OCI-LY1 (cell line): ENCODE data around the gene DUSP5.

Experiments used
- H2AFZ ChIP-seq: fragments of 200-600 bp; sonication (generic), shearing (Covaris generic); 2 replicates; pipeline ENCODE4 v1.6.0; 2014; ENCODE audit warnings: antibody characterized with exemption, mild to moderate bottlenecking, low read length
- H3F3A ChIP-seq: fragments of 200-600 bp; sonication (generic), shearing (Covaris generic); 2 replicates; pipeline ENCODE4 v1.6.0; 2014; ENCODE audit warnings: mild to moderate bottlenecking, antibody characterized with exemption, low read length, moderate library complexity; ENCODE audit not compliant: insufficient read depth
- H3K27ac ChIP-seq: fragments of 200-600 bp; sonication (generic); 2 replicates; pipeline ENCODE4 v1.5.1; 2014; ENCODE audit warnings: low read length, mixed run types, mild to moderate bottlenecking, low read depth; ENCODE audit not compliant: poor library complexity, severe bottlenecking
- H3K27me3 ChIP-seq: fragments of 200-600 bp; sonication (generic); 2 replicates; pipeline ENCODE4 v1.6.0; 2014; ENCODE audit warnings: antibody characterized with exemption, mild to moderate bottlenecking, low read length, moderate library complexity; ENCODE audit not compliant: insufficient read depth
- H3K36me3 ChIP-seq: fragments of 200-600 bp; sonication (generic); 2 replicates; pipeline ENCODE4 v1.6.1; 2014; ENCODE audit warnings: mild to moderate bottlenecking, antibody characterized with exemption, low read length, moderate library complexity, mixed read lengths; ENCODE audit not compliant: insufficient read depth
- H3K4me1 ChIP-seq: fragments of 200-600 bp; sonication (generic); 2 replicates; pipeline ENCODE4 v1.5.1; 2014; ENCODE audit warnings: mild to moderate bottlenecking, low read length, moderate library complexity; ENCODE audit not compliant: insufficient read depth, severe bottlenecking
- H3K4me2 ChIP-seq: fragments of 200-600 bp; sonication (generic), shearing (Covaris generic); 2 replicates; pipeline ENCODE4 v1.6.1; 2014; ENCODE audit warnings: low read length
- H3K4me3 ChIP-seq: fragments of 200-600 bp; sonication (generic); 2 replicates; pipeline ENCODE4 v1.5.1; 2014; ENCODE audit warnings: low read length, low read depth, mild to moderate bottlenecking, mixed read lengths; ENCODE audit not compliant: poor library complexity, severe bottlenecking
- H3K79me2 ChIP-seq: fragments of 200-600 bp; shearing (Covaris generic); 2 replicates; pipeline ENCODE4 v1.6.1; 2016; ENCODE audit warnings: mixed run types, low read length, mixed read lengths; ENCODE audit not compliant: insufficient read depth
- H3K9ac ChIP-seq: fragments of 200-600 bp; sonication (generic), shearing (Covaris generic); 2 replicates; pipeline ENCODE4 v1.6.1; 2014; ENCODE audit warnings: mild to moderate bottlenecking, low read length, mixed read lengths
- H3K9me2 ChIP-seq: fragments of 200-600 bp; sonication (generic), shearing (Covaris generic); 2 replicates; pipeline ENCODE4 v1.6.1; 2014; ENCODE audit warnings: low read depth, mild to moderate bottlenecking, low read length, mixed read lengths
- H3K9me3 ChIP-seq: fragments of 200-600 bp; shearing (Covaris generic); 2 replicates; pipeline ENCODE4 v1.6.1; 2014; ENCODE audit warnings: low read length, mixed read lengths
- H4K20me1 ChIP-seq: fragments of 200-600 bp; sonication (generic), shearing (Covaris generic); 2 replicates; pipeline ENCODE4 v1.6.0; 2016; ENCODE audit warnings: mild to moderate bottlenecking, low read length; ENCODE audit not compliant: insufficient read depth
- EZH2 ChIP-seq: fragments of 200-600 bp; sonication (generic), shearing (Covaris generic); IDR thresholded peaks from 2 replicates; pipeline ENCODE4 v1.8.0; 2017; ENCODE audit warnings: borderline replicate concordance, mixed run types, mild to moderate bottlenecking, antibody characterized with exemption, low read length, moderate library complexity, mixed read lengths
- TF ChIP-seq, protein P1 (sequence below): fragments of 200-600 bp; sonication (generic), shearing (Covaris generic); IDR thresholded peaks from 2 replicates; pipeline ENCODE4 v1.5.1; 2017; ENCODE audit warnings: mild to moderate bottlenecking, antibody characterized with exemption, low read length, moderate library complexity, mixed read lengths

The DUSP5 gene

DNA sequence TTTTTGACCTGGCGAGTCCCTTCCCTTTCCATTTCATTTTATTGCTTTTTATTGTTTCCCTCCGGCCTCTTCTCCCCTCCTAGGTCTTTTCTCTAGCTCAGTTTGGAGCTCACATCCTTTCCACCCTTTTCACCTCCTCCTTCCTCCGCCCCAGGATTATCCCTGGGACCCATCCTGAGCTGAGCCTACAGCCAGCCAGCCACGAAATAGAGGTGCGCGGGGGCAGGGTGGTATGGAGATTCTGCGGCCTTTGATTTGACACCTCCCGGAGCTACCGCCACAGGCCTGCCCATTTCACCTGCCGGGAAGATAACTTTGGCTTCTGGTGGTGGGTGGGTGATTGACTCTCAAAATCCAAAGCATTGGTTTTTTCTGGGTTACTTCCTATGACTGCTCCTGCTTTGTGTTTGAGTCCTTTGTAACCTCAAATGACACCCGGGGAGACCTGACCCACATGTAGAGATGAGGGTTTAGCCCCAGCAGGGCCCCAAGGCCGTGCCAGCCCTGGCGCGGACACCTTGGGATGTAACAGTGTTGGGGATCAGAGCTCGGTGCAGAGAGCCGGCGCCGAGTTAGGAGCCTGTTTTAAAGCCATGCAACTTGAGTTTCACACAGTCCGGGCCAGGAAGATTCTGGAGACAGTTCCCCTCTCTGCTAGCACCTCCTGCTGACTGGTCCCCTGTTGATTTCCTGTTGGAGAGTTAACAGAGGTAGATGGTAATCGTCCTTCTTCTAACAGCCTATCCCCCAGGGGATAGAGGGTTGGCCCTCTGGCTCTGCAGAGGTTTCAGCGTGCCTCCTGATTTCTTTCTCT, 1.5 kb downstream of the DUSP5 start:
- peaks cover 53% of the 10 kb centered on the region for H3K4me1 ChIP-seq
- no peaks in the 10 kb centered on the region for H3F3A ChIP-seq
- H3K4me3 ChIP-seq: peak overlapping the region; percentile 84
- H3K36me3 ChIP-seq: peaks cover 10% of the 10 kb centered on the region
- H2AFZ ChIP-seq: no peak overlapping the region
- no peaks in the 10 kb centered on the region for H3K9me3 ChIP-seq
- peak overlapping the region; percentile 46; the same call in 1 of the 2 replicates for H3K9ac ChIP-seq
- no peak overlapping the region for H3K27ac ChIP-seq
- peaks cover 10% of the 10 kb centered on the region; the same call in 1 of the 2 replicates for H3K27me3 ChIP-seq
- H3K79me2 ChIP-seq: no peaks in the 10 kb centered on the region
- H4K20me1 ChIP-seq: no peaks in the 10 kb centered on the region
- peak overlapping the region; percentile 69 for H3K4me2 ChIP-seq
- TF ChIP-seq, protein P1, sequence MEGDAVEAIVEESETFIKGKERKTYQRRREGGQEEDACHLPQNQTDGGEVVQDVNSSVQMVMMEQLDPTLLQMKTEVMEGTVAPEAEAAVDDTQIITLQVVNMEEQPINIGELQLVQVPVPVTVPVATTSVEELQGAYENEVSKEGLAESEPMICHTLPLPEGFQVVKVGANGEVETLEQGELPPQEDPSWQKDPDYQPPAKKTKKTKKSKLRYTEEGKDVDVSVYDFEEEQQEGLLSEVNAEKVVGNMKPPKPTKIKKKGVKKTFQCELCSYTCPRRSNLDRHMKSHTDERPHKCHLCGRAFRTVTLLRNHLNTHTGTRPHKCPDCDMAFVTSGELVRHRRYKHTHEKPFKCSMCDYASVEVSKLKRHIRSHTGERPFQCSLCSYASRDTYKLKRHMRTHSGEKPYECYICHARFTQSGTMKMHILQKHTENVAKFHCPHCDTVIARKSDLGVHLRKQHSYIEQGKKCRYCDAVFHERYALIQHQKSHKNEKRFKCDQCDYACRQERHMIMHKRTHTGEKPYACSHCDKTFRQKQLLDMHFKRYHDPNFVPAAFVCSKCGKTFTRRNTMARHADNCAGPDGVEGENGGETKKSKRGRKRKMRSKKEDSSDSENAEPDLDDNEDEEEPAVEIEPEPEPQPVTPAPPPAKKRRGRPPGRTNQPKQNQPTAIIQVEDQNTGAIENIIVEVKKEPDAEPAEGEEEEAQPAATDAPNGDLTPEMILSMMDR: peak; percentile 51
- TF ChIP-seq EZH2: no peak
- H3K9me2 ChIP-seq: no peaks in the 10 kb centered on the region

DNA sequence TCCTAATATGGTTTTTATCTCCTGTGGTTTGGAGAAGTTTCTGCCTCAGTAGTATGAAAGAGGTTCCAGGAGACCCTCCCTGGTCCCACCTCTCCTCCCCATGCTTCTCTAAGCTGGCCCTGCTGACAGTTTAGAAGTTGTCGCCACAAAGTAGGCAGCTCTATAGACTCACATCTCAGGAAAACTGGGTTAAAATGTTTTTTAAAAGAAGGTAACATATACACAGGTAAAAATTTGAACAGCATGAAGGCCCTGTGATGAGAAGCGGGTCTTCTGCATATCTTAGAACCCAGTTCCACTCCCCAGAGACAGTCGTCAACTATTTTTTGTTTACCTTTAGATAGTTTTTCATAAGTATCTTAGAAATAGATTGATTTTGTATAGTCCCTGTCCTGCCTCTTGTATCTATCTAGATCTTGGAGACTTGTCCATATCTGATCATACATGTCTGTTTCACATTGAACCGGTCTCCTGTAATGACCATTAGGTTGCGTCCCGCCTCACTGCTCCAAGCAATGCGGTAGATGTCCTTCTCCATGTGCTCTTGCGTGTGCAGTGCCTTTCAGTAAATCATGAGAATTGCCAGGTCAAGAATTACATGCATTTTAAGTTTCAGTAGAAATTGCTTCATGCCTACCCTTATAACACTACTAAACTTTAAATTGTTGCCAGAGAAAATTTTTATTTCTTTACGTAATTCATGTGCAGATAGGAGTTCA, 2.2 kb downstream of the DUSP5 start:
- Histone ChIP-seq H3K9me3 (no peaks in the 10 kb centered on the region), H3K36me3 (peaks cover 17% of the 10 kb centered on the region), H4K20me1 (no peaks in the 10 kb centered on the region), H3K4me2 (peak overlapping the region; percentile 69), H3K9ac (no peak overlapping the region), H3K4me3 (peak overlapping the region; percentile 84), H3K79me2 (no peaks in the 10 kb centered on the region), H3F3A (no peaks in the 10 kb centered on the region), H3K27ac (no peak overlapping the region), H3K4me1 (peaks cover 53% of the 10 kb centered on the region), H3K9me2 (no peaks in the 10 kb centered on the region), H2AFZ (no peak overlapping the region), H3K27me3 (peaks cover 10% of the 10 kb centered on the region; the same call in 1 of the 2 replicates)
- TF ChIP-seq, protein P1: no peak
- TF ChIP-seq EZH2: no peak

DNA sequence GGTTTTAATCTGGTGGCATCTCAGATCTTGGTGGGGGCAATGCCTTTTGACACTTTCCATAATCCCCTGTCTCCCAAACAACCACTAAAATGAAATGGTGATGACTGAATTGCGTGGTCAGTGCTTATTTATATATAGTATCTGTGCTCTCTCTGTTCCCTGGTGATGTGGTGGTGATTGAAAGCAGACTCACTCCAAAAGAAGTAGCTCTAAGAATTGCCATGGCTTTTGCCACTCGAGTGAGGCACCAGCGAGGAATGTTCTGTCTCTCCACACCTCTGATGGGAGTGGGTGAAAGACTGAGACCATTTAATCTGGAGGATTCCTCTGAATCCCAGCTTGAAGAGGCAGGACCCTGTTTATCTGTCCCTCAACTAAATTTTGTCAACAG, 2.8 kb downstream of the DUSP5 start:
- H3K9me3 ChIP-seq: no peaks in the 10 kb centered on the region
- H3K9ac ChIP-seq: no peak overlapping the region
- H3K27me3 ChIP-seq: peaks cover 10% of the 10 kb centered on the region; the same call in 1 of the 2 replicates
- no peak overlapping the region for H3K4me2 ChIP-seq
- H3F3A ChIP-seq: no peaks in the 10 kb centered on the region
- no peak overlapping the region for H3K27ac ChIP-seq
- H3K36me3 ChIP-seq: peaks cover 22% of the 10 kb centered on the region
- H3K9me2 ChIP-seq: no peaks in the 10 kb centered on the region
- H3K79me2 ChIP-seq: no peaks in the 10 kb centered on the region
- H3K4me1 ChIP-seq: peaks cover 53% of the 10 kb centered on the region
- H2AFZ ChIP-seq: no peak overlapping the region
- H4K20me1 ChIP-seq: no peaks in the 10 kb centered on the region
- H3K4me3 ChIP-seq: no peak overlapping the region
- no peak for TF ChIP-seq EZH2
- TF ChIP-seq, protein P1: no peak
